Activated naive CD8-positive, alpha-beta T cell treated with anti-CD3 and anti-CD28 coated beads, Interleukin-2, amount 10 ng/mL, durations not matched to agents 7 days and 5 days (primary cell): ENCODE results near the gene MAP7D3. TPM values are rescaled to one million over a fixed set of nuclear protein-coding genes. Genes with fewer than 3 reads are reported as not detected.
A peak's percentile ranks its signal among the peaks of the same experiment; 100 is the strongest.

ENCODE experiments used
- ATAC-seq: fragments of 150-1000 bp; cut with Tn5 transposase; one replicate; pipeline ENCODE4 v1.10.0; 2021; ENCODE audit warnings: low read depth, moderate library complexity
- POLR2A ChIA-PET: fragments of 350-600 bp; sonication (Branson Sonifier 250); formaldehyde crosslinking; loops from one replicate; lab custom pipeline; 2021; ENCODE audit warnings: antibody characterized with exemption; lab: Charles Lee
- DNase-seq: peaks from one replicate; pipeline ENCODE4 v3.0.0; 2021
- H3K27ac Mint-ChIP-seq: one replicate; pipeline ENCODE4 v1.8.0; 2022; ENCODE audit warnings: mild to moderate bottlenecking, mixed read lengths
- H3K27me3 Mint-ChIP-seq: one replicate; pipeline ENCODE4 v1.8.0; 2022; ENCODE audit warnings: mild to moderate bottlenecking, moderate library complexity, mixed read lengths
- H3K36me3 Mint-ChIP-seq: one replicate; pipeline ENCODE4 v1.8.0; 2021; ENCODE audit warnings: mild to moderate bottlenecking, mixed read lengths
- H3K4me1 Mint-ChIP-seq: one replicate; pipeline ENCODE4 v1.8.0; 2021; ENCODE audit warnings: mixed read lengths
- H3K4me3 Mint-ChIP-seq: one replicate; pipeline ENCODE4 v1.8.0; 2022; ENCODE audit warnings: mild to moderate bottlenecking, moderate library complexity, mixed read lengths
- H3K9me3 Mint-ChIP-seq: one replicate; pipeline ENCODE4 v1.8.0; 2021; ENCODE audit warnings: mixed read lengths
- total RNA-seq, 2 experiments: library from RNA; stranded (reverse); gene quantifications; one replicate each; pipeline ENCODE4 v1.2.3, GENCODE V29; 2021

The MAP7D3 gene
- total RNA-seq, 2 experiments from 2014 or later: 11.9 to 12.0 TPM

GRCh38 chrX:136195247-136195646, 56.0 kb downstream of the MAP7D3 start:
- DNase-seq: no peak
- no peak for ATAC-seq
- H3K27ac Mint-ChIP-seq: no peak overlapping the region
- POLR2A ChIA-PET: no interaction called here
- H3K36me3 Mint-ChIP-seq: peaks cover 5% of the 10 kb centered on the region
- no peaks in the 10 kb centered on the region for H3K9me3 Mint-ChIP-seq
- H3K27me3 Mint-ChIP-seq: no peaks in the 10 kb centered on the region
- peaks cover 31% of the 10 kb centered on the region for H3K4me1 Mint-ChIP-seq
- no peak overlapping the region for H3K4me3 Mint-ChIP-seq

GRCh38 chrX:136194536-136194935, 56.7 kb downstream of the MAP7D3 start:
- ATAC-seq (no peak), DNase-seq (no peak)
- Mint-ChIP-seq H3K27ac (no peak overlapping the region), H3K9me3 (no peaks in the 10 kb centered on the region), H3K27me3 (no peaks in the 10 kb centered on the region), H3K4me3 (no peak overlapping the region), H3K4me1 (peaks cover 31% of the 10 kb centered on the region), H3K36me3 (peaks cover 5% of the 10 kb centered on the region)
- POLR2A ChIA-PET: no interaction called here

- H3K4me1 Mint-ChIP-seq: peaks cover 30% of the 10 kb centered on the region
- POLR2A ChIA-PET: no interaction called here
- no peak for ATAC-seq
- H3K4me3 Mint-ChIP-seq: peak overlapping the region; percentile 79
- no peaks in the 10 kb centered on the region for H3K9me3 Mint-ChIP-seq
- peak overlapping the region; percentile 89 for H3K27ac Mint-ChIP-seq
- H3K27me3 Mint-ChIP-seq: no peaks in the 10 kb centered on the region
- peaks cover 5% of the 10 kb centered on the region for H3K36me3 Mint-ChIP-seq
- DNase-seq: no peak
Measured at GRCh38 chrX:136193771-136194170, 57.4 kb downstream of the MAP7D3 start.

GRCh38 chrX:136192839-136193414, 58.3 kb downstream of the MAP7D3 start:
- H3K27ac Mint-ChIP-seq: peak overlapping the region; percentile 89
- H3K27me3 Mint-ChIP-seq: no peaks in the 10 kb centered on the region
- no peaks in the 10 kb centered on the region for H3K9me3 Mint-ChIP-seq
- ATAC-seq: no peak
- H3K36me3 Mint-ChIP-seq: peaks cover 5% of the 10 kb centered on the region
- no peak for DNase-seq
- H3K4me3 Mint-ChIP-seq: peak overlapping the region; percentile 79
- POLR2A ChIA-PET: no interaction called here
- peaks cover 30% of the 10 kb centered on the region for H3K4me1 Mint-ChIP-seq

GRCh38 chrX:136192135-136192534, 59.1 kb downstream of the MAP7D3 start:
- POLR2A ChIA-PET: no interaction called here
- ATAC-seq: peak; percentile 54
- no peaks in the 10 kb centered on the region for H3K27me3 Mint-ChIP-seq

GRCh38 chrX:136191171-136191570, 60.0 kb downstream of the MAP7D3 start:
- Mint-ChIP-seq H3K27ac (no peak overlapping the region), H3K4me1 (peaks cover 31% of the 10 kb centered on the region), H3K27me3 (no peaks in the 10 kb centered on the region), H3K9me3 (no peaks in the 10 kb centered on the region), H3K4me3 (no peak overlapping the region), H3K36me3 (peaks cover 5% of the 10 kb centered on the region)
- POLR2A ChIA-PET: no interaction called here
- ATAC-seq (no peak), DNase-seq (no peak)

More at GRCh38 chrX:136192135-136192534, 59.1 kb downstream of the MAP7D3 start:
- H3K4me3 Mint-ChIP-seq: peak overlapping the region; percentile 79
- peak overlapping the region; percentile 73 for H3K27ac Mint-ChIP-seq
- no peaks in the 10 kb centered on the region for H3K9me3 Mint-ChIP-seq
- no peak for DNase-seq
- peaks cover 30% of the 10 kb centered on the region for H3K4me1 Mint-ChIP-seq
- peaks cover 5% of the 10 kb centered on the region for H3K36me3 Mint-ChIP-seq

- no peak overlapping the region for H3K27ac Mint-ChIP-seq
- H3K4me3 Mint-ChIP-seq: no peak overlapping the region
- peaks cover 5% of the 10 kb centered on the region for H3K36me3 Mint-ChIP-seq
- peaks cover 29% of the 10 kb centered on the region for H3K4me1 Mint-ChIP-seq
- ATAC-seq (no peak), DNase-seq (no peak)
- POLR2A ChIA-PET: no interaction called here
- H3K27me3 Mint-ChIP-seq: no peaks in the 10 kb centered on the region
- H3K9me3 Mint-ChIP-seq: no peaks in the 10 kb centered on the region
Measured at GRCh38 chrX:136190038-136190713, 61.0 kb downstream of the MAP7D3 start.

GRCh38 chrX:136189222-136189621, 62.0 kb downstream of the MAP7D3 start:
- H3K27ac Mint-ChIP-seq: no peak overlapping the region
- POLR2A ChIA-PET: no interaction called here
- H3K9me3 Mint-ChIP-seq: no peaks in the 10 kb centered on the region
- no peaks in the 10 kb centered on the region for H3K27me3 Mint-ChIP-seq
- DNase-seq (no peak), ATAC-seq (no peak)
- peaks cover 5% of the 10 kb centered on the region for H3K36me3 Mint-ChIP-seq
- H3K4me1 Mint-ChIP-seq: peaks cover 29% of the 10 kb centered on the region
- H3K4me3 Mint-ChIP-seq: no peak overlapping the region

GRCh38 chrX:136186023-136186413, 65.2 kb downstream of the MAP7D3 start:
- H3K36me3 Mint-ChIP-seq: no peaks in the 10 kb centered on the region
- no peak for DNase-seq
- no peak overlapping the region for H3K27ac Mint-ChIP-seq
- POLR2A ChIA-PET: no interaction called here
- no peak for ATAC-seq
- H3K4me3 Mint-ChIP-seq: no peak overlapping the region
- no peaks in the 10 kb centered on the region for H3K27me3 Mint-ChIP-seq
- H3K4me1 Mint-ChIP-seq: peaks cover 1% of the 10 kb centered on the region
- no peaks in the 10 kb centered on the region for H3K9me3 Mint-ChIP-seq

- POLR2A ChIA-PET: no interaction called here
- DNase-seq: no peak
- Mint-ChIP-seq H3K9me3 (no peaks in the 10 kb centered on the region), H3K36me3 (no peaks in the 10 kb centered on the region), H3K4me3 (no peak overlapping the region), H3K4me1 (peaks cover 1% of the 10 kb centered on the region), H3K27me3 (no peaks in the 10 kb centered on the region), H3K27ac (no peak overlapping the region)
- ATAC-seq: no peak
Measured at GRCh38 chrX:136185401-136186022, 65.7 kb downstream of the MAP7D3 start.

GRCh38 chrX:136183917-136184316, 67.3 kb downstream of the MAP7D3 start:
- no peak for DNase-seq
- H3K4me1 Mint-ChIP-seq: peaks cover 1% of the 10 kb centered on the region
- no peak overlapping the region for H3K27ac Mint-ChIP-seq
- POLR2A ChIA-PET: no interaction called here
- H3K36me3 Mint-ChIP-seq: peaks cover 2% of the 10 kb centered on the region
- H3K27me3 Mint-ChIP-seq: no peaks in the 10 kb centered on the region
- H3K9me3 Mint-ChIP-seq: no peaks in the 10 kb centered on the region
- ATAC-seq: no peak
- no peak overlapping the region for H3K4me3 Mint-ChIP-seq

GRCh38 chrX:136183172-136183571, 68.0 kb downstream of the MAP7D3 start:
- ATAC-seq: no peak
- Mint-ChIP-seq H3K4me3 (no peak overlapping the region), H3K27ac (no peak overlapping the region), H3K4me1 (peaks cover 1% of the 10 kb centered on the region), H3K27me3 (no peaks in the 10 kb centered on the region), H3K9me3 (no peaks in the 10 kb centered on the region), H3K36me3 (peaks cover 2% of the 10 kb centered on the region)
- no peak for DNase-seq
- POLR2A ChIA-PET: no interaction called here

- Mint-ChIP-seq H3K27ac (no peak overlapping the region), H3K27me3 (no peaks in the 10 kb centered on the region), H3K4me1 (peaks cover 1% of the 10 kb centered on the region), H3K4me3 (no peak overlapping the region), H3K9me3 (no peaks in the 10 kb centered on the region), H3K36me3 (peaks cover 2% of the 10 kb centered on the region)
- ATAC-seq (no peak), DNase-seq (no peak)
- POLR2A ChIA-PET: no interaction called here
Measured at GRCh38 chrX:136182414-136182813, 68.8 kb downstream of the MAP7D3 start.

GRCh38 chrX:136179133-136179532, 72.1 kb downstream of the MAP7D3 start:
- H3K27ac Mint-ChIP-seq: no peak overlapping the region
- H3K4me3 Mint-ChIP-seq: no peak overlapping the region
- no peaks in the 10 kb centered on the region for H3K9me3 Mint-ChIP-seq
- H3K27me3 Mint-ChIP-seq: no peaks in the 10 kb centered on the region
- ATAC-seq (no peak), DNase-seq (no peak)
- no peaks in the 10 kb centered on the region for H3K4me1 Mint-ChIP-seq
- POLR2A ChIA-PET: no interaction called here
- H3K36me3 Mint-ChIP-seq: peaks cover 2% of the 10 kb centered on the region
